Measurements from ENCODE around the gene TASP1.
"Not testable (repeated sequence)": the region's sequence is repeated elsewhere in the genome, so short reads cannot be mapped to it uniquely, and the experiment has no call there.

Gene TASP1

GRCh38 chr20:13487202-13487601 lies 151.5 kb downstream of the TASP1 start:
- H3K9me3 Mint-ChIP-seq = no peaks in the 10 kb centered on the region
- H3K27ac Mint-ChIP-seq = no peak overlapping the region
- no peaks in the 10 kb centered on the region for H3K27me3 Mint-ChIP-seq
- H3K36me3 Mint-ChIP-seq (ENCODE audit: insufficient read depth) = peaks cover 4% of the 10 kb centered on the region
- ATAC-seq (replicated peaks) (no peak), DNase-seq (no peak)
- no peak overlapping the region for H3K4me3 Mint-ChIP-seq
- peaks cover 0 to 8% of the 10 kb centered on the region in 2 donors for H3K4me1 Mint-ChIP-seq (ENCODE audit: low read depth in 2 of 2)

- no peak overlapping the region for H3K4me3 Mint-ChIP-seq
- no peak overlapping the region for H3K27ac Mint-ChIP-seq
- H3K9me3 Mint-ChIP-seq = no peaks in the 10 kb centered on the region
- ATAC-seq (replicated peaks) = no peak
- H3K36me3 Mint-ChIP-seq (ENCODE audit: insufficient read depth) = peaks cover 9% of the 10 kb centered on the region
- no peak for DNase-seq
- H3K4me1 Mint-ChIP-seq (ENCODE audit: low read depth in 2 of 2) = peaks cover 0 to 8% of the 10 kb centered on the region in 2 donors
- no peaks in the 10 kb centered on the region for H3K27me3 Mint-ChIP-seq
These were observed 152.0 kb downstream of the TASP1 start for GRCh38 chr20:13486694-13487093.

GRCh38 chr20:13485576-13485975 lies 153.2 kb downstream of the TASP1 start:
- Mint-ChIP-seq H3K4me3 (no peak overlapping the region), H3K36me3 (ENCODE audit: insufficient read depth) (peaks cover 15% of the 10 kb centered on the region), H3K9me3 (no peaks in the 10 kb centered on the region), H3K4me1 (ENCODE audit: low read depth in 2 of 2) (peaks cover 0 to 8% of the 10 kb centered on the region in 2 donors), H3K27me3 (no peaks in the 10 kb centered on the region), H3K27ac (no peak overlapping the region)
- ATAC-seq (replicated peaks) (no peak), DNase-seq (no peak)

- not testable (repeated sequence) for ATAC-seq (replicated peaks); H3K4me3 Mint-ChIP-seq; DNase-seq; H3K9me3 Mint-ChIP-seq; H3K27ac Mint-ChIP-seq; H3K4me1 Mint-ChIP-seq (ENCODE audit: low read depth in 2 of 2); H3K27me3 Mint-ChIP-seq
- peaks cover 15% of the 10 kb centered on the region for H3K36me3 Mint-ChIP-seq (ENCODE audit: insufficient read depth)
These were observed 153.7 kb downstream of the TASP1 start for GRCh38 chr20:13485019-13485418.

- H3K4me1 Mint-ChIP-seq (ENCODE audit: low read depth in 2 of 2); H3K9me3 Mint-ChIP-seq; H3K27me3 Mint-ChIP-seq; H3K4me3 Mint-ChIP-seq; DNase-seq; ATAC-seq (replicated peaks): not testable (repeated sequence)
- Mint-ChIP-seq H3K27ac (peak overlapping the region in 1 of 2 donors; percentile 39), H3K36me3 (ENCODE audit: insufficient read depth) (peaks cover 20% of the 10 kb centered on the region)
These were observed 155.3 kb downstream of the TASP1 start for GRCh38 chr20:13483472-13483871.

GRCh38 chr20:13478366-13478765 lies 160.4 kb downstream of the TASP1 start:
- Mint-ChIP-seq H3K36me3 (ENCODE audit: insufficient read depth) (peaks cover 20% of the 10 kb centered on the region), H3K27me3 (no peaks in the 10 kb centered on the region), H3K9me3 (no peaks in the 10 kb centered on the region), H3K4me3 (no peak overlapping the region), H3K4me1 (ENCODE audit: low read depth in 2 of 2) (no peaks in the 10 kb centered on the region), H3K27ac (no peak overlapping the region)
- DNase-seq (no peak), ATAC-seq (replicated peaks) (no peak)

- no peaks in the 10 kb centered on the region for H3K27me3 Mint-ChIP-seq
- H3K4me1 Mint-ChIP-seq (ENCODE audit: low read depth in 2 of 2) = no peaks in the 10 kb centered on the region
- peaks cover 1% of the 10 kb centered on the region for H3K36me3 Mint-ChIP-seq (ENCODE audit: insufficient read depth)
- ATAC-seq (replicated peaks) = no peak
- no peak overlapping the region for H3K27ac Mint-ChIP-seq
- peaks cover 0 to 8% of the 10 kb centered on the region in 2 donors for H3K9me3 Mint-ChIP-seq
- no peak for DNase-seq
- H3K4me3 Mint-ChIP-seq = no peak overlapping the region
These were observed 164.3 kb downstream of the TASP1 start for GRCh38 chr20:13474467-13474866.

GRCh38 chr20:13469262-13469661 lies 169.5 kb downstream of the TASP1 start:
- H3K27ac Mint-ChIP-seq = no peak overlapping the region
- no peak overlapping the region for H3K4me3 Mint-ChIP-seq
- H3K4me1 Mint-ChIP-seq (ENCODE audit: low read depth in 2 of 2) = no peaks in the 10 kb centered on the region
- DNase-seq (no peak), ATAC-seq (replicated peaks) (no peak)
- no peaks in the 10 kb centered on the region for H3K27me3 Mint-ChIP-seq
- peaks cover 0 to 8% of the 10 kb centered on the region in 2 donors for H3K9me3 Mint-ChIP-seq
- no peaks in the 10 kb centered on the region for H3K36me3 Mint-ChIP-seq (ENCODE audit: insufficient read depth)

- ATAC-seq (replicated peaks) (no peak), DNase-seq (no peak)
- Mint-ChIP-seq H3K27me3 (no peaks in the 10 kb centered on the region), H3K27ac (no peak overlapping the region), H3K9me3 (peaks cover 0 to 8% of the 10 kb centered on the region in 2 donors), H3K36me3 (ENCODE audit: insufficient read depth) (no peaks in the 10 kb centered on the region), H3K4me1 (ENCODE audit: low read depth in 2 of 2) (no peaks in the 10 kb centered on the region), H3K4me3 (no peak overlapping the region)
These were observed 170.6 kb downstream of the TASP1 start for GRCh38 chr20:13468166-13468565.

GRCh38 chr20:13464702-13465101 lies 174.0 kb downstream of the TASP1 start:
- H3K27ac Mint-ChIP-seq = no peak overlapping the region
- DNase-seq = no peak
- no peaks in the 10 kb centered on the region for H3K9me3 Mint-ChIP-seq
- no peak overlapping the region for H3K4me3 Mint-ChIP-seq
- H3K27me3 Mint-ChIP-seq = no peaks in the 10 kb centered on the region
- no peak for ATAC-seq (replicated peaks)
- H3K36me3 Mint-ChIP-seq (ENCODE audit: insufficient read depth) = no peaks in the 10 kb centered on the region
- no peaks in the 10 kb centered on the region for H3K4me1 Mint-ChIP-seq (ENCODE audit: low read depth in 2 of 2)

- ATAC-seq (replicated peaks) (no peak), DNase-seq (no peak)
- Mint-ChIP-seq H3K27me3 (no peaks in the 10 kb centered on the region), H3K9me3 (no peaks in the 10 kb centered on the region), H3K4me1 (ENCODE audit: low read depth in 2 of 2) (no peaks in the 10 kb centered on the region), H3K27ac (no peak overlapping the region), H3K36me3 (ENCODE audit: insufficient read depth) (no peaks in the 10 kb centered on the region), H3K4me3 (no peak overlapping the region)
These were observed 176.8 kb downstream of the TASP1 start for GRCh38 chr20:13461849-13462458.

- no peaks in the 10 kb centered on the region for H3K4me1 Mint-ChIP-seq (ENCODE audit: low read depth in 2 of 2)
- ATAC-seq (replicated peaks) = no peak
- no peak overlapping the region for H3K4me3 Mint-ChIP-seq
- no peaks in the 10 kb centered on the region for H3K36me3 Mint-ChIP-seq (ENCODE audit: insufficient read depth)
- no peaks in the 10 kb centered on the region for H3K27me3 Mint-ChIP-seq
- H3K27ac Mint-ChIP-seq = no peak overlapping the region
- no peak for DNase-seq
- H3K9me3 Mint-ChIP-seq = peaks cover 0 to under 1% of the 10 kb centered on the region in 2 donors
These were observed 179.8 kb downstream of the TASP1 start for GRCh38 chr20:13458860-13459451.

GRCh38 chr20:13457487-13457886 lies 181.2 kb downstream of the TASP1 start:
- Mint-ChIP-seq H3K36me3 (ENCODE audit: insufficient read depth) (no peaks in the 10 kb centered on the region), H3K27ac (no peak overlapping the region), H3K4me1 (ENCODE audit: low read depth in 2 of 2) (no peaks in the 10 kb centered on the region), H3K9me3 (peaks cover 2 to 15% of the 10 kb centered on the region in 2 donors), H3K4me3 (no peak overlapping the region), H3K27me3 (no peaks in the 10 kb centered on the region)
- DNase-seq (no peak), ATAC-seq (replicated peaks) (no peak)

GRCh38 chr20:13455713-13456112 lies 183.0 kb downstream of the TASP1 start:
- peaks cover 2 to 15% of the 10 kb centered on the region in 2 donors for H3K9me3 Mint-ChIP-seq
- no peak overlapping the region for H3K4me3 Mint-ChIP-seq
- no peaks in the 10 kb centered on the region for H3K36me3 Mint-ChIP-seq (ENCODE audit: insufficient read depth)
- H3K27ac Mint-ChIP-seq = no peak overlapping the region
- ATAC-seq (replicated peaks) (no peak), DNase-seq (no peak)
- H3K4me1 Mint-ChIP-seq (ENCODE audit: low read depth in 2 of 2) = no peaks in the 10 kb centered on the region
- no peaks in the 10 kb centered on the region for H3K27me3 Mint-ChIP-seq

Data from effector memory CD8-positive, alpha-beta T cell (primary cell).